HEK293 (cell line): ENCODE results near the gene PSMD9.
A peak's percentile ranks its signal among the peaks of the same experiment; 100 is the strongest.

Experiments
- CTCF ChIA-PET: fragments of 350-600 bp; formaldehyde crosslinking; extraction: SDS; loops from one replicate; lab custom pipeline; 2021; ENCODE audit warnings: antibody characterized with exemption; lab: Yijun Ruan, JAX
- POLR2A ChIA-PET: fragments of 300-600 bp; formaldehyde crosslinking; extraction: SDS; loops from one replicate; lab custom pipeline; 2020; ENCODE audit warnings: antibody characterized with exemption, inconsistent platforms; lab: Yijun Ruan, JAX
- H3K27ac ChIP-seq: fragments of 200-500 bp; sonication (Bioruptor generic); 2 replicates; pipeline ENCODE4 v1.5.1; 2014; ENCODE audit warnings: low read depth, low read length, control low read depth, inconsistent platforms; ENCODE audit errors: extremely low read depth
- H3K36me3 ChIP-seq, 2 experiments: fragments of 200-500 bp in 1 of 2; sonication (Bioruptor generic) in 1 of 2; 1 replicate in 1 of 2; 2 replicates in 1 of 2; pipeline ENCODE4 v1.5.1; 2014 to 2017; ENCODE audit warnings: inconsistent platforms in 2 of 2, low read length in 2 of 2; ENCODE audit not compliant: control insufficient read depth in 2 of 2, insufficient read depth in 1 of 2
- H3K4me1 ChIP-seq: fragments of 200-500 bp; sonication (Bioruptor generic); 2 replicates; pipeline ENCODE4 v1.5.1; 2014; ENCODE audit warnings: mild to moderate bottlenecking, low read length, inconsistent platforms; ENCODE audit not compliant: control insufficient read depth, insufficient read depth
- H3K4me3 ChIP-seq: 2 replicates; pipeline ENCODE4 v1.5.1; 2011; ENCODE audit warnings: low read depth, mild to moderate bottlenecking, control low read depth, low read length, moderate library complexity
- H3K9me3 ChIP-seq: fragments of 200-500 bp; sonication (Bioruptor generic); 2 replicates; pipeline ENCODE4 v1.5.1; 2014; ENCODE audit warnings: low read depth, low read length, inconsistent platforms; ENCODE audit not compliant: control insufficient read depth, insufficient read depth
- BCL11A ChIP-seq: fragments of 450-650 bp; formaldehyde crosslinking; IDR thresholded peaks from 2 replicates; pipeline ENCODE4 v1.5.1; 2016; ENCODE audit warnings: low read depth, missing biosample characterization, missing genetic modification characterization
- BCL11B ChIP-seq: fragments of 450-650 bp; formaldehyde crosslinking; IDR thresholded peaks from 2 replicates; pipeline ENCODE4 v1.5.1; 2016; ENCODE audit warnings: low read depth, missing biosample characterization, missing genetic modification characterization
- KLF7 ChIP-seq: fragments of 450-650 bp; formaldehyde crosslinking; IDR thresholded peaks from 2 replicates; pipeline ENCODE4 v1.5.1; 2016; ENCODE audit warnings: missing biosample characterization, missing genetic modification characterization, borderline replicate concordance
- SCRT1 ChIP-seq: fragments of 450-650 bp; formaldehyde crosslinking; IDR thresholded peaks from 2 replicates; pipeline ENCODE4 v1.5.1; 2016; ENCODE audit warnings: missing biosample characterization, missing genetic modification characterization, borderline replicate concordance
- SCRT2 ChIP-seq: fragments of 450-650 bp; formaldehyde crosslinking; IDR thresholded peaks from 2 replicates; pipeline ENCODE4 v1.5.1; 2016; ENCODE audit warnings: missing biosample characterization, missing genetic modification characterization
- SP7 ChIP-seq: fragments of 450-650 bp; formaldehyde crosslinking; IDR thresholded peaks from 2 replicates; pipeline ENCODE4 v1.5.1; 2016; ENCODE audit warnings: missing biosample characterization, missing genetic modification characterization
- ZFP37 ChIP-seq: fragments of 450-650 bp; formaldehyde crosslinking; IDR thresholded peaks from 2 replicates; pipeline ENCODE4 v1.5.1; 2016; ENCODE audit warnings: missing biosample characterization, missing genetic modification characterization
- ZFP41 ChIP-seq: fragments of 450-650 bp; formaldehyde crosslinking; IDR thresholded peaks from 2 replicates; pipeline ENCODE4 v1.5.1; 2016; ENCODE audit warnings: missing biosample characterization, missing genetic modification characterization, borderline replicate concordance
- ZNF16 ChIP-seq: fragments of 450-650 bp; formaldehyde crosslinking; IDR thresholded peaks from 2 replicates; pipeline ENCODE4 v1.5.1; 2016; ENCODE audit warnings: low read depth, missing biosample characterization, missing genetic modification characterization
- ZNF202 ChIP-seq: fragments of 450-650 bp; formaldehyde crosslinking; IDR thresholded peaks from 2 replicates; pipeline ENCODE4 v1.5.1; 2016; ENCODE audit warnings: missing biosample characterization, missing genetic modification characterization, borderline replicate concordance
- ZNF211 ChIP-seq: fragments of 450-650 bp; formaldehyde crosslinking; IDR thresholded peaks from 2 replicates; pipeline ENCODE4 v1.5.1; 2016; ENCODE audit warnings: low read depth, missing biosample characterization, missing genetic modification characterization
- ZNF239 ChIP-seq: fragments of 450-650 bp; formaldehyde crosslinking; IDR thresholded peaks from 2 replicates; pipeline ENCODE4 v1.5.1; 2016; ENCODE audit warnings: missing biosample characterization, missing genetic modification characterization
- ZNF248 ChIP-seq: fragments of 450-650 bp; formaldehyde crosslinking; IDR thresholded peaks from 2 replicates; pipeline ENCODE4 v1.5.1; 2017; ENCODE audit warnings: missing biosample characterization, missing genetic modification characterization
- ZNF292 ChIP-seq: fragments of 450-650 bp; formaldehyde crosslinking; IDR thresholded peaks from 2 replicates; pipeline ENCODE4 v1.5.1; 2016; ENCODE audit warnings: low read depth, missing biosample characterization, missing genetic modification characterization, borderline replicate concordance
- ZNF473 ChIP-seq: fragments of 450-650 bp; formaldehyde crosslinking; IDR thresholded peaks from 2 replicates; pipeline ENCODE4 v1.5.1; 2017; ENCODE audit warnings: missing biosample characterization, missing genetic modification characterization
- ZNF510 ChIP-seq: fragments of 450-650 bp; formaldehyde crosslinking; IDR thresholded peaks from 2 replicates; pipeline ENCODE4 v1.5.1; 2018; ENCODE audit warnings: mild to moderate bottlenecking, missing genetic modification characterization, missing biosample characterization; ENCODE audit not compliant: insufficient replicate concordance
- ZNF585B ChIP-seq: fragments of 450-650 bp; formaldehyde crosslinking; IDR thresholded peaks from 2 replicates; pipeline ENCODE4 v1.5.1; 2016; ENCODE audit warnings: missing biosample characterization, missing genetic modification characterization
- ZNF610 ChIP-seq: fragments of 450-650 bp; formaldehyde crosslinking; IDR thresholded peaks from 2 replicates; pipeline ENCODE4 v1.5.1; 2016; ENCODE audit warnings: missing biosample characterization, missing genetic modification characterization, borderline replicate concordance
- ZNF692 ChIP-seq: fragments of 450-650 bp; formaldehyde crosslinking; IDR thresholded peaks from 2 replicates; pipeline ENCODE4 v1.5.1; 2016; ENCODE audit warnings: missing biosample characterization, missing genetic modification characterization
- ZNF747 ChIP-seq: fragments of 450-650 bp; formaldehyde crosslinking; IDR thresholded peaks from 2 replicates; pipeline ENCODE4 v1.5.1; 2016; ENCODE audit warnings: missing biosample characterization, missing genetic modification characterization
- ZNF768 ChIP-seq: fragments of 450-650 bp; formaldehyde crosslinking; IDR thresholded peaks from 2 replicates; pipeline ENCODE4 v1.5.1; 2018; ENCODE audit warnings: missing biosample characterization, mild to moderate bottlenecking, missing genetic modification characterization
- ZNF785 ChIP-seq: fragments of 450-650 bp; formaldehyde crosslinking; IDR thresholded peaks from 2 replicates; pipeline ENCODE4 v1.5.1; 2016; ENCODE audit warnings: missing biosample characterization, missing genetic modification characterization
- ZNF792 ChIP-seq: fragments of 450-650 bp; formaldehyde crosslinking; IDR thresholded peaks from 2 replicates; pipeline ENCODE4 v1.5.1; 2016; ENCODE audit warnings: missing biosample characterization, missing genetic modification characterization

The PSMD9 gene

DNA sequence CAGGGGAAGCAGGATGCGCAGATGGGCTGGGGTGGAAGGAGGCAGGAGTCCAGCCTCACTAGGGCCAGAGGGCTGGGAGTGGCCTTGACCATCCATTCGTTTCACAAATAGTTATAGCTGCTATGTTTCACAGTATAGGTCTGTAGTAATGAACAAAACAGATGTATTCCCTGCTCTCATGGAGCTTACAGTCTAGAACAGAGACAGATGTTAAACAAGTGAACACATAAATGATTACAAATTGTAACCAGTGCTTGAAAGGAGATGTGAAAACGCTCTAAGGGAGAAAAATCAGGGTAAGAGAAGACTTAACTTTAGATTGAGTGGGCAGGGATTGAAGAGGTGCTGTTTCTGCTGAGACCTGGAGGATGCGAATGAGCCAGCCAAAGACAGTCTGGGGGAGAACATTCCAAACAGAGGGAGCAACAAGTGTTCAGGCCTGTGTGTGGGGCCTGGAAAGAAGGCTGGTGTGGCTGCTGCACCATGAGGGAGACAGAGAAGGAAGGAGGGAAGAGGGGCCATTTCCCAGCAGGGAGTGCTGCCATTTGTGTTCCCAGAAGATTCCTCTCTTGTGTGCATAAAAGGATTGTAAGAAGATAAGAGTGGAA, 44.4 kb downstream of the PSMD9 start:
- Histone ChIP-seq H3K27ac (no peak overlapping the region), H3K36me3 (peaks cover 0 to 25% of the 10 kb centered on the region in 2 experiments; a peak in 1 of 3 replicates), H3K4me1 (no peaks in the 10 kb centered on the region), H3K9me3 (no peaks in the 10 kb centered on the region), H3K4me3 (no peak overlapping the region)
- CTCF ChIA-PET, result interaction anchor here (0.6 kb wide), 1 partner anchor 31 kb away, joined by 3 read pairs; no protein-coding TSS in a partner anchor
- TF ChIP-seq SCRT1 (tag by site-specific recombination) (peak; percentile 87; the same call in 1 of the 2 replicates), ZNF239 (no peak), ZNF610 (no peak), ZNF747 (tag by site-specific recombination) (no peak), SCRT2 (tag by site-specific recombination) (peak; percentile 88)
- POLR2A ChIA-PET, result no interaction called here

GRCh38 chr12:121933522-121934308, 45.1 kb downstream of the PSMD9 start:
- CTCF ChIA-PET, result interaction anchor here (0.6 to 1.0 kb wide), 4 partner anchors 16 to 115 kb away, joined by 3 to 5 read pairs (median 4); partner anchors contain the start of gene CFAP251
- POLR2A ChIA-PET, result no interaction called here
- no peak overlapping the region for H3K27ac ChIP-seq
- no peaks in the 10 kb centered on the region for H3K9me3 ChIP-seq
- H3K36me3 ChIP-seq, result peaks cover 0 to 25% of the 10 kb centered on the region in 2 experiments; a peak in 1 of 3 replicates
- H3K4me1 ChIP-seq, result no peaks in the 10 kb centered on the region
- 0 out of 2 replicates have a peak, but pooled peaks have one; percentile 2 for TF ChIP-seq SCRT2 (tag by site-specific recombination)
- no peak for TF ChIP-seq SP7 (tag by site-specific recombination)
- TF ChIP-seq ZNF785 (tag by site-specific recombination), result no peak
- TF ChIP-seq ZFP37 (tag by site-specific recombination), result no peak
- H3K4me3 ChIP-seq, result no peak overlapping the region

DNA sequence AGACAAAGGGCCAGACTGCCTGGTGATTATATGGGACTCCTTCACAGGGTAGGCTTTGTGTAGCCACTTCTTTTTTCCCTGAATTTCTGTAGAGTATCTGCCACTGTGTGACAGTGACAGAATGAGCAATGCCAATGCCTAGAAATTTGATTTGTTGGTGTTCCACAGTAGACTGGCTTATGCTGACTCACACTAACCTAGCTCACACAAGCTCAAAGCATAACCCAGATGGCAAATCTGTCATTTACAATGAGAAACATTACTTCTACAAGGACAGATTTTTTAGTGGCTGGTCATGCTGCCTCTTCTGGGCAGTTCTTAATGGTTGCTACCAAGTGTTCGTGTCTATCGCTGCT, 45.7 kb downstream of the PSMD9 start:
- ChIA-PET CTCF (interaction anchor here (0.7 to 1.0 kb wide), 2 partner anchors 16 to 61 kb away, joined by 3 to 4 read pairs; partner anchors contain the start of gene CFAP251), POLR2A (no interaction called here)
- Histone ChIP-seq H3K4me1 (no peaks in the 10 kb centered on the region), H3K4me3 (no peak overlapping the region), H3K36me3 (peaks cover 0 to 25% of the 10 kb centered on the region in 2 experiments; a peak in 1 of 3 replicates), H3K9me3 (no peaks in the 10 kb centered on the region)
- TF ChIP-seq ZNF473 (tag by site-specific recombination) (no peak), ZNF202 (tag by site-specific recombination) (no peak), ZNF768 (tag by site-specific recombination) (no peak)
- TF ChIP-seq, all 188 proteins: peak for 0
- no peak overlapping the region for H3K27ac ChIP-seq

DNA sequence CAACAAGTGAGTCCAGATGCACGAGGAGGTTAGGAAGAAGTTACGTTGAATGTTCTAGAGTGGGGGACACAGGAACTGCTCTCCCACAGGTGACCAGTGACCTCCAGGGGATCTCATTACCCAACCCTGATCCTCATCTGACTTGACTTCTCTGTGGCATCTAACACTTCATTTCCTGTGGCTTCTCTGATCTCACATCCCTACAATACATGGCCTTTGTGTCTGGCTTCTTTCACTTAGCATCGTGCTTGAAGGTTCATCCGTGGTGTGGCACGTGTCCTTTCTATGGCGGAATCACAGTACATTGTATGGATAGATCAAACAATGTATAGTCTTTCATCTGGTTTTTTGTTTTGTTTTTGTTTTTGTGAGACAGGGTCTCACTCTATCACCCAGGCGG, 49.1 kb downstream of the PSMD9 start:
- H3K36me3 ChIP-seq, result peaks cover 0 to 28% of the 10 kb centered on the region in 2 experiments; a peak in 1 of 3 replicates
- no peaks in the 10 kb centered on the region for H3K9me3 ChIP-seq
- no peak overlapping the region for H3K4me3 ChIP-seq
- ChIA-PET CTCF (no interaction called here), POLR2A (no interaction called here)
- no peaks in the 10 kb centered on the region for H3K4me1 ChIP-seq
- no peak overlapping the region for H3K27ac ChIP-seq
- TF ChIP-seq SCRT2 (tag by site-specific recombination) (peak; percentile 39; the same call in 1 of the 2 replicates), ZFP41 (tag by site-specific recombination) (no peak)

DNA sequence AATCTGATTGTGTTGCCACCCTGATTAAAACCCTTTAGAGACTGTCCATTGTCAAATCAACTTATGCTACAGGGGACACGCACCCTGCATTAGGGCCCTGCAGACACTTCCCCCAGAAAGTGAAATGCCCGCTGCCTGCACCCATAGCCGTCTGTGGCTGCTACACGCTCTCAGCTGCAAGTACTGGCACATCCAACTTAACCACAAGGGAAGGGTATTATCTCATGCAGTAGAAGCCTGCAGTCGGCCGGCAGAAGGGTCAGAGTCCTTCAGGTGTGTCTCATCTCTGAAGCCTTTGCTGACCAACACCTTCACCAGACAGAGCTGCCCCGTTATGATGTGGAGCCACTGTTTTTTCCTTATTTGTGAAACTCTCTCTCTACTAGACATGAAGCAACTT, 50.6 kb downstream of the PSMD9 start:
- Histone ChIP-seq H3K36me3 (peaks cover 0 to 29% of the 10 kb centered on the region in 2 experiments; a peak in 2 of 3 replicates), H3K4me3 (no peak overlapping the region), H3K27ac (no peak overlapping the region), H3K4me1 (no peaks in the 10 kb centered on the region), H3K9me3 (no peaks in the 10 kb centered on the region)
- POLR2A ChIA-PET, result no interaction called here
- CTCF ChIA-PET, result interaction anchor here (0.7 to 1.3 kb wide), 3 partner anchors 71 to 145 kb away, joined by 3 to 4 read pairs (median 3); partner anchors contain the start of gene RHOF
- no peak for TF ChIP-seq ZNF585B
- TF ChIP-seq ZNF16 (tag by site-specific recombination), result no peak
- no peak for TF ChIP-seq ZNF510 (tag by site-specific recombination)
- TF ChIP-seq BCL11B (tag by site-specific recombination), result no peak
- TF ChIP-seq ZNF692 (tag by site-specific recombination), result no peak
- TF ChIP-seq BCL11A, result no peak
- TF ChIP-seq ZNF211, result no peak
- TF ChIP-seq KLF7 (tag by site-specific recombination), result no peak
- TF ChIP-seq ZNF248 (tag by site-specific recombination), result no peak
- TF ChIP-seq ZNF792 (tag by site-specific recombination), result no peak
- TF ChIP-seq ZNF292 (tag by site-specific recombination), result no peak
